Measurements from ENCODE around the gene LRRFIP1. TPM values are rescaled to one million over a fixed set of nuclear protein-coding genes. Genes with fewer than 3 reads are reported as not detected.

The LRRFIP1 gene
- polyA plus RNA-seq, 1 donor (not counting 4 experiments of a cell fraction or from before 2014, with no cell fraction given), result 115 TPM

- H3K4me2 ChIP-seq (ENCODE audit: control insufficient read depth, extremely low read depth, insufficient read depth, low read depth, low read length), result peak overlapping the region; percentile 90
- peaks cover 15% of the 10 kb centered on the region for H4K20me1 ChIP-seq (ENCODE audit: control insufficient read depth, extremely low read depth, insufficient read depth, low read length)
- peak overlapping the region; percentile 100 for H3K9ac ChIP-seq (ENCODE audit: control insufficient read depth, extremely low read depth, insufficient read depth, low read length)
- FAIRE-seq (no peak), DNase-seq (ENCODE audit: low read depth, low spot score) (no peak)
- no peaks in the 10 kb centered on the region for H3K9me3 ChIP-seq (ENCODE audit: control insufficient read depth, low read depth, low read length)
- peak overlapping the region; percentile 76 to 95 (median 90) for H3K4me3 ChIP-seq (ENCODE audit: control insufficient read depth in 2 of 3, extremely low read depth in 1 of 3, insufficient read depth in 2 of 3, low read depth in 1 of 3, low read length in 3 of 3)
- peaks cover 51% of the 10 kb centered on the region for H3K4me1 ChIP-seq (ENCODE audit: control insufficient read depth, extremely low read depth, insufficient read depth, low read length)
- TF ChIP-seq EZH2 (IDR thresholded peaks at IDR 0.05; ENCODE audit: low read length), result no peak
- dilution Hi-C loops (cut with MboI; ENCODE audit: extremely low pct_ligation_motif_present, low sequenced_read_pairs), result no loop called here
- no peaks in the 10 kb centered on the region for H3K27me3 ChIP-seq (ENCODE audit: control insufficient read depth, extremely low read depth, insufficient read depth, low read length)
- H3K27ac ChIP-seq (ENCODE audit: control insufficient read depth, insufficient read depth, low read length), result peak overlapping the region; percentile 100
- no peak overlapping the region for H2AFZ ChIP-seq (ENCODE audit: control insufficient read depth, low read length)
- H3K9me1 ChIP-seq (ENCODE audit: control insufficient read depth, extremely low read depth, insufficient read depth, low read length), result no peaks in the 10 kb centered on the region
- peaks cover 0 to 7% of the 10 kb centered on the region in 2 experiments for H3K36me3 ChIP-seq (ENCODE audit: control insufficient read depth in 2 of 2, extremely low read depth in 1 of 2, insufficient read depth in 2 of 2, low read length in 2 of 2)
- peaks cover 38% of the 10 kb centered on the region for H3K79me2 ChIP-seq (ENCODE audit: control insufficient read depth, insufficient read depth, low read length)
Observed at GRCh38 chr2:237691908-237692600, 64.7 kb downstream of the LRRFIP1 start.

GRCh38 chr2:237692601-237693290 is 65.4 kb downstream of the LRRFIP1 start:
- H3K27ac ChIP-seq (ENCODE audit: control insufficient read depth, insufficient read depth, low read length), result peak overlapping the region; percentile 100

More at GRCh38 chr2:237692601-237693290, 65.4 kb downstream of the LRRFIP1 start:
- no peaks in the 10 kb centered on the region for H3K27me3 ChIP-seq (ENCODE audit: control insufficient read depth, extremely low read depth, insufficient read depth, low read length)
- peaks cover 54% of the 10 kb centered on the region for H3K4me1 ChIP-seq (ENCODE audit: control insufficient read depth, extremely low read depth, insufficient read depth, low read length)
- dilution Hi-C loops (cut with MboI; ENCODE audit: extremely low pct_ligation_motif_present, low sequenced_read_pairs), result no loop called here
- DNase-seq (ENCODE audit: low read depth, low spot score) (no peak), FAIRE-seq (no peak)
- H3K4me3 ChIP-seq (ENCODE audit: control insufficient read depth in 2 of 3, extremely low read depth in 1 of 3, insufficient read depth in 2 of 3, low read depth in 1 of 3, low read length in 3 of 3), result peak overlapping the region; percentile 76 to 95 (median 90)
- peaks cover 2 to 10% of the 10 kb centered on the region in 2 experiments for H3K36me3 ChIP-seq (ENCODE audit: control insufficient read depth in 2 of 2, extremely low read depth in 1 of 2, insufficient read depth in 2 of 2, low read length in 2 of 2)
- peaks cover 20% of the 10 kb centered on the region for H4K20me1 ChIP-seq (ENCODE audit: control insufficient read depth, extremely low read depth, insufficient read depth, low read length)
- peak overlapping the region; percentile 90 for H3K4me2 ChIP-seq (ENCODE audit: control insufficient read depth, extremely low read depth, insufficient read depth, low read depth, low read length)
- peak overlapping the region; percentile 100 for H3K9ac ChIP-seq (ENCODE audit: control insufficient read depth, extremely low read depth, insufficient read depth, low read length)
- peaks cover 45% of the 10 kb centered on the region for H3K79me2 ChIP-seq (ENCODE audit: control insufficient read depth, insufficient read depth, low read length)
- H3K9me3 ChIP-seq (ENCODE audit: control insufficient read depth, low read depth, low read length), result no peaks in the 10 kb centered on the region
- H2AFZ ChIP-seq (ENCODE audit: control insufficient read depth, low read length), result no peak overlapping the region
- peaks cover 5% of the 10 kb centered on the region for H3K9me1 ChIP-seq (ENCODE audit: control insufficient read depth, extremely low read depth, insufficient read depth, low read length)
- TF ChIP-seq EZH2 (IDR thresholded peaks at IDR 0.05; ENCODE audit: low read length) (no peak), CTCF (optimal IDR thresholded peaks at IDR 0.05 in 1 of 3, IDR thresholded peaks at IDR 0.05 in 1 of 3, conservative IDR thresholded peaks at IDR 0.05 in 1 of 3; ENCODE audit: extremely low read depth in 1 of 3, insufficient read depth in 2 of 3, low read length in 3 of 3) (no peak)
